Inferior parietal cortex (tissue), 1 donor: ENCODE data around the gene OTULIN.

ENCODE experiments used
- DNase-seq: peaks from one replicate; pipeline ENCODE4 v3.0.0-alpha.2; 2016; ENCODE audit errors: extremely low spot score

Gene OTULIN

GRCh38 chr5:14696851-14697250, 32.3 kb downstream of the OTULIN start:
- no peak for DNase-seq

- no peak for DNase-seq
Observed at GRCh38 chr5:14698495-14698894, 34.0 kb downstream of the OTULIN start.

GRCh38 chr5:14699159-14699558, 34.6 kb downstream of the OTULIN start:
- DNase-seq = no peak

- DNase-seq = no peak
Observed at GRCh38 chr5:14699807-14700400, 35.4 kb downstream of the OTULIN start.

- DNase-seq = no peak
Observed at GRCh38 chr5:14700478-14701436, 36.2 kb downstream of the OTULIN start.

- no peak for DNase-seq
Observed at GRCh38 chr5:14701556-14701955, 37.0 kb downstream of the OTULIN start.

- no peak for DNase-seq
Observed at GRCh38 chr5:14702238-14702839, 37.8 kb downstream of the OTULIN start.

- DNase-seq = no peak
Observed at GRCh38 chr5:14705556-14705955, 41.0 kb downstream of the OTULIN start.

GRCh38 chr5:14706615-14707021, 42.1 kb downstream of the OTULIN start:
- peak; percentile 53 for DNase-seq

GRCh38 chr5:14707811-14708390, 43.4 kb downstream of the OTULIN start:
- no peak for DNase-seq

GRCh38 chr5:14708551-14708950, 44.0 kb downstream of the OTULIN start:
- no peak for DNase-seq

- no peak for DNase-seq
Observed at GRCh38 chr5:14710313-14710994, 45.9 kb downstream of the OTULIN start.

- DNase-seq = no peak
Observed at GRCh38 chr5:14712131-14712530, 47.6 kb downstream of the OTULIN start.

- DNase-seq = no peak
Observed at GRCh38 chr5:14712666-14713065, 48.1 kb downstream of the OTULIN start.

- no peak for DNase-seq
Observed at GRCh38 chr5:14713476-14714390, 49.2 kb downstream of the OTULIN start.

GRCh38 chr5:14714706-14715105, 50.2 kb downstream of the OTULIN start:
- no peak for DNase-seq

- DNase-seq = no peak
Observed at GRCh38 chr5:14715481-14715880, 51.0 kb downstream of the OTULIN start.

- no peak for DNase-seq
Observed at GRCh38 chr5:14716755-14717752, 52.5 kb downstream of the OTULIN start.

GRCh38 chr5:14718778-14719177, 54.3 kb downstream of the OTULIN start:
- DNase-seq = no peak
